ENCODE data around the gene GLYAT. TPM values are rescaled to one million over a fixed set of nuclear protein-coding genes. Genes with fewer than 3 reads are reported as not detected.

GLYAT gene
- not detected for total RNA-seq
- under 1 TPM; 0.16 to 0.89 (median 0.37) TPM for polyA plus RNA-seq (ENCODE audit: insufficient read length in 6 of 6)
- long read RNA-seq, donor 1, result 0 reads
- long read RNA-seq, donor 2, result 0 reads
- long read RNA-seq, donor 3, result 0 reads
- long read RNA-seq, donor 4, result 0 reads
- long read RNA-seq, donor 5, result 0 reads
- long read RNA-seq, donor 6, result 0 reads
- long read RNA-seq, donor 7, result 0 reads
- long read RNA-seq, donor 8, result 0 reads
- long read RNA-seq, donor 9, result 0 reads
- long read RNA-seq, donor 10, result 0 reads
- long read RNA-seq, donor 11, result 0 reads
- long read RNA-seq, donor 12, partial matches to known transcripts, result 0 of 2 reads
- long read RNA-seq, donor 12, other reads (novel, unspliced or antisense), result 0 of 2 reads

- TF ChIP-seq, protein P1, sequence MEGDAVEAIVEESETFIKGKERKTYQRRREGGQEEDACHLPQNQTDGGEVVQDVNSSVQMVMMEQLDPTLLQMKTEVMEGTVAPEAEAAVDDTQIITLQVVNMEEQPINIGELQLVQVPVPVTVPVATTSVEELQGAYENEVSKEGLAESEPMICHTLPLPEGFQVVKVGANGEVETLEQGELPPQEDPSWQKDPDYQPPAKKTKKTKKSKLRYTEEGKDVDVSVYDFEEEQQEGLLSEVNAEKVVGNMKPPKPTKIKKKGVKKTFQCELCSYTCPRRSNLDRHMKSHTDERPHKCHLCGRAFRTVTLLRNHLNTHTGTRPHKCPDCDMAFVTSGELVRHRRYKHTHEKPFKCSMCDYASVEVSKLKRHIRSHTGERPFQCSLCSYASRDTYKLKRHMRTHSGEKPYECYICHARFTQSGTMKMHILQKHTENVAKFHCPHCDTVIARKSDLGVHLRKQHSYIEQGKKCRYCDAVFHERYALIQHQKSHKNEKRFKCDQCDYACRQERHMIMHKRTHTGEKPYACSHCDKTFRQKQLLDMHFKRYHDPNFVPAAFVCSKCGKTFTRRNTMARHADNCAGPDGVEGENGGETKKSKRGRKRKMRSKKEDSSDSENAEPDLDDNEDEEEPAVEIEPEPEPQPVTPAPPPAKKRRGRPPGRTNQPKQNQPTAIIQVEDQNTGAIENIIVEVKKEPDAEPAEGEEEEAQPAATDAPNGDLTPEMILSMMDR (IDR thresholded peaks at IDR 0.05), result no peak
These were observed at the start of gene GLYAT for GRCh38 chr11:58731819-58732218. TSS of gene GLYAT (minus strand) at chr11:58731943. CDS start at chr11:58724496, 7,447 bp downstream.

GRCh38 chr11:58781345-58781744 lies 49.6 kb upstream of the GLYAT start:
- TF ChIP-seq, protein P1 (IDR thresholded peaks at IDR 0.05), result no peak
- intact Hi-C loops (cut with DNase I), result no loop called here
- Histone ChIP-seq H3K36me3 (no peaks in the 10 kb centered on the region), H3K27me3 (no peaks in the 10 kb centered on the region), H3K4me3 (no peak overlapping the region), H3K4me1 (no peaks in the 10 kb centered on the region), H3K27ac (no peak overlapping the region), H3K9me3 (no peaks in the 10 kb centered on the region)
- no peak for DNase-seq
- no peak for ATAC-seq

More at GRCh38 chr11:58731819-58732218, at the start of gene GLYAT:
- ATAC-seq (no peak), DNase-seq (no peak)
- H3K27ac ChIP-seq, result no peak within 1 kb of the TSS
- no peaks in the 10 kb centered on the region for H3K27me3 ChIP-seq
- no peaks in the 10 kb centered on the region for H3K36me3 ChIP-seq
- H3K4me1 ChIP-seq, result no peaks in the 10 kb centered on the region
- intact Hi-C loops (cut with DNase I), result no loop called here
- no peak within 1 kb of the TSS for H3K4me3 ChIP-seq
- no peaks in the 10 kb centered on the region for H3K9me3 ChIP-seq

DNA sequence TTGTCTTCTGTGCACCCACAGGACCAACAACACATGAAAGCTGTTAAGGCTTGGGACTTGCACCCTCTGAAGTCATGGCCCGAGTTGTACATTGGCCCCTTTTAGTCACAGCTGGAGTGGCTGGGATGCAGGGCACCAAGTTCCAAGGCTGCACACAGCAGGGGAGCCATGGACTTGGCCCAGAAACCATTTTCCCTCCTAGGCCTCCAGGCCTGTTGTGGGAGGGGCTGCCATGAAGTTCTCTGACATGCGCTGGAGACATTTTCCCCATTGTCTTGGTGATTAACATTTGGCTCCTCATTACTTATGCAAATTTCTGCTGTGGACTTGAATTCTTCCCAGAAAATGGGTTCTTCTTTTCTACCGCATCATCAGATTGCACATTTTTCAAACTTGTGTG lies 48.8 kb upstream of the GLYAT start:
- no peak overlapping the region for H3K4me3 ChIP-seq
- no peaks in the 10 kb centered on the region for H3K27me3 ChIP-seq
- no peaks in the 10 kb centered on the region for H3K4me1 ChIP-seq
- H3K9me3 ChIP-seq, result no peaks in the 10 kb centered on the region
- ATAC-seq, result no peak
- TF ChIP-seq, protein P1 (IDR thresholded peaks at IDR 0.05), result no peak
- intact Hi-C loops (cut with DNase I), result no loop called here
- no peaks in the 10 kb centered on the region for H3K36me3 ChIP-seq
- DNase-seq, result no peak
- H3K27ac ChIP-seq, result no peak overlapping the region

GRCh38 chr11:58776891-58777710 lies 45.4 kb upstream of the GLYAT start:
- H3K36me3 ChIP-seq, result no peaks in the 10 kb centered on the region
- intact Hi-C loops (cut with DNase I), result no loop called here

More at GRCh38 chr11:58776891-58777710, 45.4 kb upstream of the GLYAT start:
- Histone ChIP-seq H3K27ac (peak overlapping the region in 1 of 2 donors; percentile 53), H3K27me3 (no peaks in the 10 kb centered on the region), H3K4me1 (no peaks in the 10 kb centered on the region), H3K4me3 (no peak overlapping the region), H3K9me3 (no peaks in the 10 kb centered on the region)
- DNase-seq, result no peak
- TF ChIP-seq, protein P1 (IDR thresholded peaks at IDR 0.05), result no peak
- ATAC-seq, result no peak
